ENCODE measurements around the gene GJB3. TPM values are rescaled to one million over a fixed set of nuclear protein-coding genes. Genes with fewer than 3 reads are reported as not detected.

Gene GJB3
- total RNA-seq, 1 experiment from 2014 or later, result 0.96 TPM

DNA sequence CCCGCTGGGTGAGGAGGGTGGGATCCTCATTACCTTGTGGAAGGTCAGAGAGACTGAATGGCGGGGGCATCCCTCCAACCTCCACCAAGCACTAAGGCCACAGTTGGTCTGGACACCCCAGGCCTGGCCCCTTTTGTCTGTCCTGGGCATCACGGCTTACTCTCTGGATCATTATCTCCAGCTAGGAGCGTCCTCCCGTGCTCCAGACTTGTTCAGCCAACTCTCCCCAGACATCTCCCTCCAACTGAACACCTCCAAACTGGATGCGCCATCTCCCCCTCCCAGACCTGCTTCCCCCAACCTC lies 33.4 kb upstream of the GJB3 start:
- H2BK5ac ChIP-seq (ENCODE audit: insufficient read length, low read length), result no peak overlapping the region
- no peak overlapping the region for H2BK15ac ChIP-seq (ENCODE audit: low read depth, low read length)
- no peak overlapping the region for H4K91ac ChIP-seq (ENCODE audit: insufficient read length, low read depth, low read length)
- DNase-seq, result no peak
- H3K9ac ChIP-seq (ENCODE audit: extremely low read depth, insufficient read length, low read length), result no peak overlapping the region
- no peak overlapping the region for H3K56ac ChIP-seq (ENCODE audit: insufficient read length, low read depth, low read length)
- H3K18ac ChIP-seq (ENCODE audit: insufficient read length, low read depth, low read length), result no peak overlapping the region
- H2BK12ac ChIP-seq (ENCODE audit: insufficient read length, low read depth, low read length), result no peak overlapping the region
- no peak overlapping the region for H4K8ac ChIP-seq (replicated peaks; ENCODE audit: insufficient read length, low read depth, low read length)
- H3K14ac ChIP-seq (ENCODE audit: insufficient read depth, low read length), result no peak overlapping the region
- peaks cover 15% of the 10 kb centered on the region for H3K27me3 Mint-ChIP-seq (ENCODE audit: low read depth)
- no peak overlapping the region for H3T11ph ChIP-seq (ENCODE audit: low read length)
- no CpG with 5 or more reads among the region's 6 CpGs for WGBS (ENCODE audit: extremely low coverage, insufficient read length, low lambda C conversion rate)
- no peak overlapping the region for H2BK20ac ChIP-seq (ENCODE audit: low read depth, low read length, poor library complexity, severe bottlenecking)
- no peak overlapping the region for H3K23ac ChIP-seq (ENCODE audit: insufficient read length, low read depth, low read length)
- no peak overlapping the region for H2AFZ ChIP-seq (ENCODE audit: low read length)
- H3K4me3 Mint-ChIP-seq, result no peak overlapping the region
- H3K9me3 Mint-ChIP-seq, result no peaks in the 10 kb centered on the region; a peak in 1 of 5 replicates
- no peak overlapping the region for H3K27ac Mint-ChIP-seq
- H3K9me3 ChIP-seq (ENCODE audit: control insufficient read depth, low read depth, low read length), result no peaks in the 10 kb centered on the region
- H3K4me1 Mint-ChIP-seq, result peaks cover 18 to 20% of the 10 kb centered on the region in 2 experiments
- H4K20me1 ChIP-seq (ENCODE audit: control insufficient read depth, insufficient read depth, insufficient read length), result no peaks in the 10 kb centered on the region
- no peak overlapping the region for H4K5ac ChIP-seq (ENCODE audit: insufficient read length, low read depth, low read length)
- no peak overlapping the region for H3K27ac ChIP-seq (ENCODE audit: insufficient read length, low read depth, low read length)
- no peak for TF ChIP-seq CTCF (conservative IDR thresholded peaks at IDR 0.05)
- H3K36me3 Mint-ChIP-seq (ENCODE audit: insufficient read depth in 1 of 3, low read depth in 3 of 3), result no peaks in the 10 kb centered on the region; a peak in 1 of 7 replicates
- no peaks in the 10 kb centered on the region for H3K79me1 ChIP-seq (ENCODE audit: insufficient read depth, low read depth, low read length, poor library complexity, severe bottlenecking)
- H3K4me1 ChIP-seq (ENCODE audit: insufficient read depth, low read length), result no peaks in the 10 kb centered on the region; the same call in 1 of the 2 replicates
- H2BK120ac ChIP-seq (ENCODE audit: low read depth, low read length, poor library complexity, severe bottlenecking), result no peak overlapping the region
- no peak overlapping the region for H3K4ac ChIP-seq (ENCODE audit: low read depth, low read length)
- no peaks in the 10 kb centered on the region for H3K23me2 ChIP-seq (ENCODE audit: insufficient read length, low read depth, low read length, poor library complexity, severe bottlenecking)
- no peaks in the 10 kb centered on the region; the same call in 1 of the 2 replicates for H3K27me3 ChIP-seq (ENCODE audit: insufficient read depth, low read length)
- no peak overlapping the region for H2AK5ac ChIP-seq (ENCODE audit: insufficient read length, low read length)
- no peaks in the 10 kb centered on the region for H3K79me2 ChIP-seq (ENCODE audit: insufficient read depth, low read length)
- H3K4me2 ChIP-seq (ENCODE audit: insufficient read depth, insufficient read length, low read length), result no peak overlapping the region
